GM20431 (cell line): ENCODE results near the gene FMN1.

Experiments
- in situ Hi-C: fragments of 300-500 bp; cut with MseI, MboI; formaldehyde crosslinking; loops from one replicate; pipeline ENCODE4 v1.15.0; 2020; ENCODE audit warnings: low sequenced_read_pairs; ENCODE audit not compliant: unreplicated experiment

Gene FMN1

DNA sequence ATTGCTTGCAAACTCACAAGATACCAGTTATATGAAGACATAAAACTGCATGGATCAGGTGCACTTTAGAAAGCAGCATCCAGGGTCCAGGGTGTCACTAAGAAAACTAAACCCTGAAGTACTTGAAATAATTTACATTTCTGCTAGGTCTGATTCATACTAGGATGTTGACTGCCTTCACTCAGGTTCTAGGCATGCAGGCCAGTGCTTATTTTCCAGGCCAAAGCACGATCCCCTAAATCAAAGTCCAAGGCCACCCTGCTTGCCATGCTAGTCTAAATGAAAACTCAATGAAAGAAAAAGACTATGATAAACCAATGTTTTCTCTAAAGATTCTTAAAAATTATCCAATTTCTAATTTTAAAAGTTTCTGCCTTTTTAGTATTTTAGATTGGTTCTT, 427.3 kb downstream of the FMN1 start:
- in situ Hi-C loops, result no loop called here

DNA sequence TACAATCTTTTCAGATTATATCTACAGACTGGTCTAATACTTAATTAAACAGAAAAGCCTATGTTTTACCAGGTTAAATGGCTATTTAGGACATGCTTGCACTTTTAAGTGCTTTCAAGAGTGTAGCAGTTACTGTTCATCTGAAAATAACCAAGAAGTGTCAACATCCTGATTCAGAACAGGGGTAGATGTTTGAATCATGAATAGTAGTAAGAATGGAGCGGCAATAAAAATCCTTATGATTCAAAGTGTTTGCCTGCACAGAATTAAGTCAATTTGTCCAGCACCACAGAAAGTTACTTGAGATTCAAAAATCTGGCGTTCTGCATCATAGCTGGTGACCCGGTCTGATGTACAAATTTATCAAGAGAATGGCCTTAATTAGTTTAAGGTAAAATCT, 428.4 kb downstream of the FMN1 start:
- in situ Hi-C loops, result no loop called here

DNA sequence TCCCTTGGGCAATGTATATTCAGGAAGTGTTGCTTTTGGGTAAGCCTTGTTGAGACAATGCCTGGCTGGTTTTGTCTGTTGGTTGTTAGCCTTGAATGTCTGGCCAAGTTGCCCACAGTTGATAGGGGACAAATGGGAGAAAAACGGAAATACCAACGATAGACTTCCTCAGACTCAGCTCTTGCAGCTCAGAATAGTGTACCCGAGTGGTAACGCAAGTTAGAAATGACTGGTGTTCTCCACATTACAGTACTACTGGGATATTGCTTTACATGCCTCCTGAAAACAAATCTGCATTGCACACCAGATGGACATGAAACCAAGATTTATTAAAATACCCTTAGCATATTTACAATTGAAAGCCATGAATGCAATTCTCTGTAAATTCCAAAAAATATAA, 429.3 kb downstream of the FMN1 start:
- in situ Hi-C loops, result no loop called here

DNA sequence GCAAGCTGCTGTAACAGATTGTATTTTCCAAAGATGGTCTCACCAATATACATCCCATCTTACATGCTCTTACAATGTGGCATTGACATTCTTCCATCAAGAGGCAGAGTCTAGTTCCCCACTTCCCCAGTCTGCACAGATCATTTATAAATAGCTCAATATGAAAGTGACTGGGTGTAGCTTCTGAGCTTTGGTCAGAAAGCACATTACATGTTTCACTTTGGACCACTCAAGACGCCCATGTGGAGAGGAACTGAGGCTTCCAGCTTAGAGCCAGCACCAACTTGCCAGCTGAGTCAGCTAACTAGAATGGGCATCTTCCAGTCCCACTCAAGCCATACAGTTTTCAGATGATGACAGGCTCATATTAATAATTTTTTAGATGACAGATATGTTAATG, 431.2 kb downstream of the FMN1 start:
- in situ Hi-C loops, result no loop called here

DNA sequence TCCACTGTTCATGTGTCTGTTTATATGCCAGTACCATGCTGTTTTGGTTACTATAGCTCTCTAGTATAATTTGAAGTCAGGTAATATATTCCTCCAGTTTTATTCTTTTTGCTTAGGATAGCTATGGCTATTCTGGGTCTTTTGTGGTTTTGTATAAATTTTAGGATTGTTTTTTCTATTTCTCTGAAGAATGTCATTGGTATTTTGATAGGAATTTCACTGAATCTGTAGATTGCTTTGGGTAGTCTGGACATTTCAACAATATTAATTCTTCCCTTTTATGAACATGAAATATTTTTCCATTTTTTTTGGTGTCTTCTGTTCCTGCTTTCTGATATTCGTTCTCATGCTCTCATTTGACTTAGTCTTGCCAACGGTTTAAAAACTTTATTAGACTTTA, 437.1 kb downstream of the FMN1 start:
- in situ Hi-C loops, result no loop called here

DNA sequence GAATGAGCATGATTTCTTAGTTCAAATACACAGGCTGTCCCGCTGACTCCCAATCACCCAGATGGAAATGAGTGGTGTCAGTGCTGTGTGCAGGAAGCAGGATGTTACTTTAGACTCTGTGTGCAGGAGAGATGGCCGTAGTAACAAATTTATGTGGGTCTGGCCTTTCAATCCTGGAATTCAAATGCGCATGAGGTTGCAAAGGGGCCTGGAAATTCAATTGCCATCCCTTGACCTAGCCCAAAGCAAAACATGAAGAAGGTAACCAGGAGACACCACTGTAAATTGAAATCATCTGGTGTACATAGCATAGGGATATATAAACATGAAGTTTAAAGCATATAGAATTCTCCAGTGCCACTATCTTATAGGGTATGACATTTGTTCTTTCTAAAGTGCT, 443.5 kb downstream of the FMN1 start:
- in situ Hi-C loops, result no loop called here

DNA sequence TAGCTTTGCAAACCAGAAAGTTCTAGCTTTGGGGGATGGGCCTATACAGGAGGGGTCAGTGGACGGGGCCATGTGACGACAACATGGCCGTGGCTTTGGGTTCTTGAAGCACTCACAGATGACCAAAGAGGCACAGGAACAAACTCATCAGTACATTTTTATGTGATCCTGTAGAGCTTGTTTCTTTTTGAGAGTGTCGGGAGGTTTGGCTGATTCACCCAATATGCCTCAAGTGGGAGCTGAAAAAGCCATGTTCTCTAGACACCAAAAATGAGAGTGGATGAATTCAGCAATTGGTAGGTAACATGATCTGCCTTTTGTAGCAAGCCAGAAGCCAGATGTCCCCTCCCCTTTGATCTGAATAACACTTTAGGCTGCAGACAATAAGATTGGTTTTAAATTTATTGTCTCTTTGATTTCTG, 446.6 kb downstream of the FMN1 start:
- in situ Hi-C loops, result no loop called here

DNA sequence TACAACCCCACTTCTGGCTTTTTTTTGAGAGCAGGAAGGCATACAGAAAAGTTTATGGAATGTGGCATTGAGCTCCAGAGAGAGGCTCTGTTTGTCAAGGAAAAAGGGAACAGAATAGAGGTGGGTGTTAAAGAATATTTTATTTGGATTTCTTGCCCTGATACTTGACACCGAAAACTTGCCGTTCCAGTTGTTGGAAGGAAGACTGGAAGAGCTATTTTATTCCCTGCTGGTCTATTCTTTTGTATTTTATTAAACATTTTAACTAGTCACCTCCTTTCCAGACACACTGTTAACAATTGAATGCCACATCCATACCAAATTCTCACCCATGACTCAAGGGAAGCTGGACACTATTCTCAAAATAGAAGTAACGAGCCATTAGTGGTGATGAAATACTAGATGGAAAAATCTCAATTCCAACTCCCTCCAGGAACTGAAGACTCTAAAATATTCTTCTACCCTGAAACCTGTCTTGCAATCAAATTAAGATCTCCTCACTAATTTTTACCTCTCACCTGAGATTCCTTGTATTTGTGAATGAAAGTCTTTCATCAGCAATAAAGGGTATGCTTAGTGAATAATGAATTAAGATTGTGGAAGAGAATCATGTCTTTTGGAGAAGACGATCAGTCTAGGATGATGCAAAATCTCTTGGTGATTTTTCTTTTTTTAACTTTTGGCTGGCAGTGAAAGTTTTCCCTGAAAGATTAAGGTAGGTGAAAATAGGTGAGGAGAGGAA, 448.2 kb downstream of the FMN1 start:
- in situ Hi-C loops, result no loop called here

DNA sequence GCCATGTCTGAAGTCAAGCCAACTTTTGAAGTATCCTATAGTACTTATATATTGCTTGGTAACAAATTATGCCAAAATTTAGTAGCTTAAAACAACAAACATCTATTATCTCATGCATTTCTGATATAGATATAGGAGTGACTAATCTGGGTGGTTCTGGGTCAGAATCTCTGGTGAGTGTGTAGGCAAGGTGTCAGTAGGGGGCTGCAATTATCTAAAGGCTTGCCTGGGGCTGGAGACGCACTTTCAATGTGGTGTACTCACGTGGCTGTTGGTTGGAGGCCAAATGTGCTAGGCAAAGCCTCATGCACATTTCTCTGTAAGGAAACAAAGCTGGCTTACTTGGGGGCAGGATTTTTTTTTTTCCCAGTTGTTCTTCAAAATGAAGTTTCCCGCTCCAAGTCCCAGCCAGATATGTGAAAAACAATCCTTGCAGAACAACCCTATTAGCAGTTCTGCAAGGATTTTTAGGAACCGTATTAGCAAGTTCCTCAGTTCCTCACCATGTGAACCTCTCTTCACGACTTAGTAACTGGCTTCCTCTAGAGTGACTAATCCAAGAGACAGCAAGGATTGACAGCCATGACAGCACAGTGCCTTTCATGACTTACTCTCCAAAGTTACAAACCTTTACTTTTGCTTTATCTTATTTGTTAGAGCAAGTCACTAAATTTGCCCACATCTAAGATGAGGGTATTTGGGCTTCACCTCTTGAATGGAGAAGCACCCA, 450.9 kb downstream of the FMN1 start:
- in situ Hi-C loops, result no loop called here

DNA sequence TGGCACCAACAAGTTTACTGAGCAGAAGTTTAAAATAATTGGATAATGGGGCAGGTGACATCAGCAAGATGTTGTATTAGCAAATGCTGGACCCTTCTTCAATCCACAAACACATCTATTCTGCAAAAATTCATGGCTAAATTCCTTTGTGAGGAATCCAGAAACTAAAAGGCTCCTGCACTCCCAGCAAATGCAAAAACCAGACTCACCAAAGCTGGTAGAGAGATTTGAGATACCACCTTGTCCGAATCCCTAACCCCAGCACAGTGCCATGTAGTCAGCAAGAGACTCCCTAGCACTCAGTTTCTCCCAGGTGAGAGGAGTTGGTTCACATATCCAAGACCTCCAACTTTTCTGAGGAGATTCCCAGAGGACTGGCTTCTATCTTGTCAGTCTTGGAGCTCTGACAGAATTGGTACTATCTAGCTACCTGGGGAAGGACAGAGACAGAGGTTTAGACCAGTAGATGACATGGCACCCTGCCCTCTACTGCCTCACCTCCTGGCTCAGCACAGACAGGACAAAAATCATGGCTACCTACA, 454.9 kb downstream of the FMN1 start:
- in situ Hi-C loops, result no loop called here

DNA sequence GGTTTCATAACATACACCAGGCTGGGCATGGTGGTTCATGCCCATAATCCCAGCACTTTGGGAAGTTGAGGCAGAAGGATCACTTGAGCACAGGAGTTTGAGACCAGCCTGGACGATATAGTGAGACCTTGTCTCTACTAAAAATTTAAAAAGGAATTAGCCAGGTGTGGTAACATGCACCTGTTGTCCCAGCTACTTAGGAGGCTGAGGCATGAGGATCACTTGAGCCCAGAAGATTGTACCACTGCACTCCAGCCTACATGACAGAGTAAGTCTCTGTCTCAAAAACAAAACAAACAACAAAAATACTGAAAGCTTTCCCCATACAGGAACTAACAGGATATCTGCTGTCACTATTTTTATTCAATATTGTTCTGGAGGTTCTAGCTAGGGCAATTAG, 455.8 kb downstream of the FMN1 start:
- in situ Hi-C loops, result no loop called here

DNA sequence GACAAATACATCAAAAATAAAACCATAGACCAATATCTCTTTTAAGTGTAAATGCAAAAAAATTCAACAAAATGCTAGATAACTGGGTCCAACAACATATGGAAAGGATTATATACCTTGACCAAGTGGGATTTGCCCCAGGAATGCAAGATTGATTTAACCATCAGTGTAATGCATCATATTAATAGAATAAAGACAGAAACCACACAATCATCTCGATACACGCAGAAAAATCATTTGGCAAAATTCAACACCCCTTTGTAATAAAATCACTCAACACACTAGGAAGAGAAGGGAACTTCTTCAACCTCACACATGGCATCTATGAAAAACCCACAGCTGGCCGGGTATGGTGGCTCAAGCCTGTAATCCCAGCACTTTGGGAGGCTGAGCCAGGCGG, 457.2 kb downstream of the FMN1 start:
- in situ Hi-C loops, result no loop called here

DNA sequence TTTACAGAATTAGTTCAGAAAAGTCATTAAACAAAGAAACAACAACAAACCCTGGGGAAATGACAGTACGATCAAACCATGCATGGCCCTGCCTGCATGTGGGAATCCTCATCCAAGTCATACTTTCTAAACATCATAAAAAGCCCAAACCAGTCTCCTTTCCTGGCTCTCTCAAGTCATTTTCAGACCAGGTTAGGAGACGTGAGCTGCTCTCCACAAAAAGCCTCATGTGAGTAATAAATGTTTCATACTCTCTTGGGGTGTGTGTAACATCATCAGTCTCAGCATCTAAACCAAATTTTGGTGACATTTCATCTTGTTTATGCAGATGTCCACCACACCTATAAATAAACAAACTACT, 457.8 kb downstream of the FMN1 start:
- in situ Hi-C loops, result no loop called here

DNA sequence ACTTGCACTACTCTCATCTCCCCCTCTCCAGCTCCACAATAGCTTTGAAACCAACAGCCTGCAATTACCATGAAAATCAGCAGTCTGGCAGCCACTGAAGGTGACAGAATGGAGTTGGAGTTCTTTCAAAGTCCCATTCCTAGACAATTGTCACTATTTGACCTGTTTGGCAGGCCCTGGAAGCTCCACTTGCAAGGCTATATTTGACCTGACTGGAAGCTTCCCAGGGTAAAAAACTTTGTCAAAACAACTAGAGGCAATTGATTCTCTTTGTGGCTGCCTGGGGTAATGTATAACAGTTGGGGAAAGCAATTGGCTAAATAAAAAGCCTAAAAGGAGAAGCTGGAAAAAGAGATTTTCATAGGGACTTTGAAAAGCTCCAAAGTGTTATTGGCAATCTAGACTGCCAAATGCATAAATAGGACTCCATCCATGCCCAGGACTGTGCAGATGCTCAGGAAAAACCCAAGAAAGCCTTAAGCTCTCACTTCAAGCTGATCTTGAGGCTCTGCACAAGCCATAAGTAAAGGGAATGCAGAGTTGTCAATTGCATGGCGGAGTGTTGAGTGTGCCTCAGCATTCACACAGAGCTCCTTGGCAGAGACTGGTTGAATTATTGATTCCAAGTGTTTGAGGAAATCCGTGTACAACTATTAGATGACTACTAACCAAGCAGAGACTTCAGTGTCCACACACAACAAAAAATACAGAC, 458.4 kb downstream of the FMN1 start:
- in situ Hi-C loops, result no loop called here

DNA sequence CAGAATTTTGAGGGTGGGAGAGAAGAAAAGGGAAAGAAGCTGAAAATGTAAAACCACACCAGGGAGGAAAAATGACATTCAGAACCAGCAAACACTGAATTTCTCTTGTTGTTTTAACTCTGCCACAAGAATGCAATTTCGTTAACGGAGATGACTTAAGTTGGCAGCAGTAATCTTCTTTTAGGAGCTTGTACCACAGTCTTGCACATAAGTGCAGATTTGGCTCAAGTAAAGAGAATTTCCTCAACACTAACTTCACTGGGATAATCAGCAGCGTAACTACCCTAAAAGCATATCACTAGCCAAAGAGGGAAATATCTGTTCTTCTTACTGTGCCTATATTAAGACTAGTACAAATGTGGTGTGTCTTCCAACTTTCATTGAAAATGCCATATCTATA, 461.2 kb downstream of the FMN1 start:
- in situ Hi-C loops, result no loop called here

DNA sequence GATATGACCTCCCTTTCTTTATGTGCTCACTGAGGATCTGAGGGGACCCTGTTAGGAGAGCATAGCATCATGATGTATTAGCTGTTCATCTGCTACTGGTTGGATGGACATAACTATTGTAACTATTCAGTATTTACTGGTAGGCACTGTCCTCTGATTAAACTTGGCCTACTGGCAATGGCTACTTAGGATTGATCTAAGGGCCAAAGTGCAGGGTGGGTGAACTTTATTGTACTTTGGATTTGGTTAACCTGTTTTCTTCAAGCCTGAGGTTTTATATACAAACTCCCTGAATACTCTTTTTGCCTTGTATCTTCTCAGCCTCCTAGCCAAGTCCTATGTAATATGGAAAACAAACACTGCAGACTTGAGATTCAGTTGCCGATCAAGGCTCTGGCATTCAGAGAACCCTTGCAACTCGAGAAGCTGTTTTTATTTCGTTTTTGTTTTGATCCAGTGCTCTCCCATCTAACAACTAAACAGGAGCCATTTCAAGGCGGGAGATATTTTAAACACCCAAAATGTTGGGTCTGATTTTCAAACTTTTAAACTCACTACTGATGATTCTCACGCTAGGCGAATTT, 461.8 kb downstream of the FMN1 start:
- in situ Hi-C loops, result no loop called here

DNA sequence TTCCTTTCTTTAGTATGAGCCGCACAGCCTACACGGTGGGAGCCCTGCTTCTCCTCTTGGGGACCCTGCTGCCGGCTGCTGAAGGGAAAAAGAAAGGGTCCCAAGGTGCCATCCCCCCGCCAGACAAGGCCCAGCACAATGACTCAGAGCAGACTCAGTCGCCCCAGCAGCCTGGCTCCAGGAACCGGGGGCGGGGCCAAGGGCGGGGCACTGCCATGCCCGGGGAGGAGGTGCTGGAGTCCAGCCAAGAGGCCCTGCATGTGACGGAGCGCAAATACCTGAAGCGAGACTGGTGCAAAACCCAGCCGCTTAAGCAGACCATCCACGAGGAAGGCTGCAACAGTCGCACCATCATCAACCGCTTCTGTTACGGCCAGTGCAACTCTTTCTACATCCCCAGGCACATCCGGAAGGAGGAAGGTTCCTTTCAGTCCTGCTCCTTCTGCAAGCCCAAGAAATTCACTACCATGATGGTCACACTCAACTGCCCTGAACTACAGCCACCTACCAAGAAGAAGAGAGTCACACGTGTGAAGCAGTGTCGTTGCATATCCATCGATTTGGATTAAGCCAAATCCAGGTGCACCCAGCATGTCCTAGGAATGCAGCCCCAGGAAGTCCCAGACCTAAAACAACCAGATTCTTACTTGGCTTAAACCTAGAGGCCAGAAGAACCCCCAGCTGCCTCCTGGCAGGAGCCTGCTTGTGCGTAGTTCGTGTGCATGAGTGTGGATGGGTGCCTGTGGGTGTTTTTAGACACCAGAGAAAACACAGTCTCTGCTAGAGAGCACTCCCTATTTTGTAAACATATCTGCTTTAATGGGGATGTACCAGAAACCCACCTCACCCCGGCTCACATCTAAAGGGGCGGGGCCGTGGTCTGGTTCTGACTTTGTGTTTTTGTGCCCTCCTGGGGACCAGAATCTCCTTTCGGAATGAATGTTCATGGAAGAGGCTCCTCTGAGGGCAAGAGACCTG, 463.5 kb downstream of the FMN1 start:
- in situ Hi-C loops, result no loop called here

DNA sequence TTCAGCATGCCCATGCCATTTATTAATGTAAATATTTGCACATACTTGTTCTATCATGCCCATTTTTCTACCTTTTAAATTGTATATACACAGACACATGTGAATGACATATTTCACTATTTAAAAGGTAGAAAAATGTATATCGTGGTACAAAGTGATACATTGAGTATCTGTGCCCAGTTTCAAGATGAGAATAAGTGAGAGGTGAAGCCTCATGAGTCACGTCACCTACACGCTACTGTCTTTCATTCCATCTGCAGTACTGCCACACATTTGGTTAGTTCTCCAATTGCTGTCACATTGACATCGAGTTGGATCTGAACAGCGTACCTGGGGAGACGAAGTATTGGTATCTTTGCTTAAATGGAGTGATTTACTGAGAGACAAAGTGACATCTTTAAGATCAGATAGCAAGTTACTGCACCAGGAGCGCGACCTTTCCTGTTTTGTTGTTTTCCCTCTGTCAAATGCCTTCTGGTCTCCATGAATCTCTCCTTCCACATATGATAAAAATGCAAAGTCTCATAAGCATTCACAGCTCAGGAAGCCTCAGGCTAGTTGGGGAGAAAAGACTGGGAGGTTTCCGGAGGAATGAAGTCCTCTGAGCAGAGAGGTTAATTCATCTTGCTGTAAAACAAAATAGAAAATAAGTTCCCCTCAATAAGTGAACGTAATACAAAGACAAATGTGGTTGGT, 464.7 kb downstream of the FMN1 start:
- in situ Hi-C loops, result no loop called here
